GM12878 (cell line): ENCODE data around the gene CLEC16A. TPM values are rescaled to one million over a fixed set of nuclear protein-coding genes. Genes with fewer than 3 reads are reported as not detected.
A peak's percentile ranks its signal among the peaks of the same experiment; 100 is the strongest.

Experiments
- CBFB ChIP-seq: IDR thresholded peaks from 2 replicates; pipeline ENCODE4 v1.6.1; 2016; ENCODE audit warnings: antibody characterized with exemption, low read depth
- CEBPB ChIP-seq, 2 experiments: fragments of 150-350 bp in 1 of 2; IDR thresholded peaks; 2 replicates each; pipeline ENCODE4 v1.6.1; 2012 to 2014; ENCODE audit warnings: low read depth in 2 of 2, low read length in 2 of 2, borderline replicate concordance in 1 of 2, inconsistent platforms in 1 of 2
- E4F1 ChIP-seq: fragments of 450-650 bp; IDR thresholded peaks from 2 replicates; pipeline ENCODE4 v1.6.1; 2018; ENCODE audit warnings: borderline replicate concordance, mild to moderate bottlenecking; ENCODE audit not compliant: partially characterized antibody
- JUNB ChIP-seq: IDR thresholded peaks from 2 replicates; pipeline ENCODE4 v1.6.1; 2016; ENCODE audit warnings: antibody characterized with exemption, mild to moderate bottlenecking
- MEF2A ChIP-seq: IDR thresholded peaks from 2 replicates; pipeline ENCODE4 v1.6.1; 2011; ENCODE audit warnings: low read depth, mild to moderate bottlenecking, low read length, moderate library complexity; ENCODE audit not compliant: insufficient read depth
- MXI1 ChIP-seq: fragments of 150-350 bp; IDR thresholded peaks from 2 replicates; pipeline ENCODE4 v1.6.1; 2011; ENCODE audit warnings: low read depth, mild to moderate bottlenecking, inconsistent platforms, low read length, improper control_type of control experiment
- NBN ChIP-seq: fragments of 450-650 bp; IDR thresholded peaks from 2 replicates; pipeline ENCODE4 v1.6.1; 2016
- NFXL1 ChIP-seq: fragments of 450-650 bp; IDR thresholded peaks from 2 replicates; pipeline ENCODE4 v1.6.1; 2017; ENCODE audit warnings: antibody characterized with exemption, mild to moderate bottlenecking, borderline replicate concordance
- NFYA ChIP-seq: IDR thresholded peaks from 2 replicates; pipeline ENCODE4 v1.6.1; 2011; ENCODE audit warnings: low read depth, mild to moderate bottlenecking, low read length, improper control_type of control experiment, borderline replicate concordance
- POLR2AphosphoS2 ChIP-seq: IDR thresholded peaks from 2 replicates; pipeline ENCODE4 v1.6.1; 2011; ENCODE audit warnings: low read depth, mild to moderate bottlenecking, low read length, improper control_type of control experiment, moderate library complexity
- POLR2AphosphoS5 ChIP-seq: IDR thresholded peaks from 2 replicates; pipeline ENCODE4 v1.6.1; 2011; ENCODE audit warnings: mild to moderate bottlenecking, low read length, inconsistent platforms
- RUNX3 ChIP-seq: IDR thresholded peaks from 2 replicates; pipeline ENCODE4 v1.6.1; 2012; ENCODE audit warnings: low read length, inconsistent platforms
- SIN3A ChIP-seq: IDR thresholded peaks from 2 replicates; pipeline ENCODE4 v1.6.1; 2012; ENCODE audit warnings: low read depth, low read length, improper control_type of control experiment
- SMC3 ChIP-seq: IDR thresholded peaks from 2 replicates; pipeline ENCODE4 v1.6.1; 2011; ENCODE audit warnings: low read length, improper control_type of control experiment, borderline replicate concordance
- TARDBP ChIP-seq: IDR thresholded peaks from 2 replicates; pipeline ENCODE4 v1.6.1; 2016; ENCODE audit warnings: borderline replicate concordance
- ZBED1 ChIP-seq: IDR thresholded peaks from 2 replicates; pipeline ENCODE4 v1.6.1; 2016; ENCODE audit warnings: borderline replicate concordance
- ZBTB33 ChIP-seq: fragments of 450-650 bp; IDR thresholded peaks from 2 replicates; pipeline ENCODE4 v1.6.1; 2017; ENCODE audit warnings: mild to moderate bottlenecking
- ZNF207 ChIP-seq: fragments of 450-650 bp; IDR thresholded peaks from 2 replicates; pipeline ENCODE4 v1.6.1; 2014; ENCODE audit warnings: antibody characterized with exemption, mild to moderate bottlenecking, borderline replicate concordance
- ZNF274 ChIP-seq: IDR thresholded peaks from one replicate; pipeline ENCODE4 v1.8.0; 2011; ENCODE audit not compliant: insufficient read length, insufficient read depth
- ZNF384 ChIP-seq: IDR thresholded peaks from 2 replicates; pipeline ENCODE4 v1.6.1; 2012; ENCODE audit warnings: low read depth, mild to moderate bottlenecking, low read length, improper control_type of control experiment, borderline replicate concordance
- polyA plus RNA-seq, 11 experiments: library from polyadenylated mRNA; depleted of rRNA in 4 of 11; unstranded in 6 of 11; stranded (reverse) in 5 of 11; fragments of >200 nt; fragmentation: Nextera tagmentation in 4 of 11; fragmentation: Illumina TruSeq in 1 of 11; extraction: Ambion mirVana in 4 of 11; extraction: Trizol in 1 of 11; gene quantifications; 1 replicate in 1 of 11; 2 replicates in 10 of 11; pipeline versions ENCODE4 v1.2.1 to v1.2.3, GENCODE V29; 2011 to 2016; ENCODE audit warnings: inconsistent platforms in 2 of 11, missing spikeins in 2 of 11, low read depth in 1 of 11
- total RNA-seq, 4 experiments: library from RNA; depleted of rRNA in 3 of 4; stranded (reverse); fragments of >200 nt in 3 of 4; fragmentation: Illumina TruSeq in 1 of 4; extraction: Trizol in 1 of 4; gene quantifications; 2 replicates each; pipeline versions ENCODE4 v1.2.1 to v1.2.3, GENCODE V29; 2013 to 2021
- TF ChIP-seq, protein P1 (sequence below): IDR thresholded peaks from 2 replicates; pipeline ENCODE4 v1.6.1; 2012; ENCODE audit warnings: low read depth, low read length, improper control_type of control experiment
- TF ChIP-seq, protein P2 (sequence below): IDR thresholded peaks from 2 replicates; pipeline ENCODE4 v1.6.1; 2012; ENCODE audit warnings: mild to moderate bottlenecking, low read depth, low read length

The CLEC16A gene
- total and polyA plus RNA-seq, 10 of the 15 experiments (the other 5 are each of a cell fraction or from before 2014, with no cell fraction given) = 1.5 to 28.8 (median 19.2) TPM

DNA sequence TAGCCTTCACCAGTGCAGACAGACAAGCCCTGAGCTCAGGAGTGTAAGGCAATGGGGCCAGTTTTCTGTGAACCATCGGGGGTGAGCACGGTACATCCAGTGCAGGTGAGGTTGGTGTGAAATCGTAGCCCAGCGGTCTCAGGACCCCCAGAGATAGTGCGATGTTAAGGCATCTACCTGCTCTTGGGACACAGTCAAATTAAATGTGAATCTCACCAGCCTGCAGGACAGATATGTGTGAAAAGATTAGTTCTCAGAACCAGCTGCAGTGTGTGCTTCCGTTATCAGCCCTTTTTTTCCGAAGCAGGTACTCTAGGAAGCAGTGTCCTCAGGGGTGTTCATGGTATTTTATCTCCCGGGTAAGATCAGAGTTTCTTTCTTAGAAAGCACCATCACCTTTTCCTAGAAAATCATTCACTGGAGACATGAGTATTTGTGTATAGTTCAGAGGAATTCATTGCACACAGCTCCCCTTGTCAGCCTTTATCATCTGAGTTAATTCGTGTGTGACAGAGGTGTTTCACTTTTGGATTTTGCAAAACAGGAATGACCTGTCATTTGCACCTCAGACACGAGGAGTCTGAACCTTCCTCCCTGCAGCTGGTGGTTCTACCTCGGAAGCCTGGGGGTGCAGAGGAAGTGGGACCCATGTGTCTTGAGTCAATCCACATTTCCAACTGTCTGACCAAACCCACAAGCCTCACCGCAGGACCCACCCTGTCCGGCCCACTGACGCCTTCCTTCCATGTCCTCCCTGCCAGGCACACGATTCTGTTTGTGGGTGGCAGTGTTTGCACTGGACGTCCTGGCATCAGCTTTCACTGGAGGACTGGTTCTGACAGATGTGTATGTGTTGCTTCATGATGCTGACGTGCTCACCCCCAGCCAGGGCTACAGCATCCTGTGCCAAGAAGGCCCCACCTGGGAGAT is 107.8 kb downstream of the CLEC16A start (continued):
- no peak for TF ChIP-seq CEBPB (IDR thresholded peaks at IDR 0.05; ENCODE audit: borderline replicate concordance in 1 of 2, low read depth in 2 of 2, low read length in 2 of 2)
- no peak for TF ChIP-seq JUNB
- TF ChIP-seq, protein P1, sequence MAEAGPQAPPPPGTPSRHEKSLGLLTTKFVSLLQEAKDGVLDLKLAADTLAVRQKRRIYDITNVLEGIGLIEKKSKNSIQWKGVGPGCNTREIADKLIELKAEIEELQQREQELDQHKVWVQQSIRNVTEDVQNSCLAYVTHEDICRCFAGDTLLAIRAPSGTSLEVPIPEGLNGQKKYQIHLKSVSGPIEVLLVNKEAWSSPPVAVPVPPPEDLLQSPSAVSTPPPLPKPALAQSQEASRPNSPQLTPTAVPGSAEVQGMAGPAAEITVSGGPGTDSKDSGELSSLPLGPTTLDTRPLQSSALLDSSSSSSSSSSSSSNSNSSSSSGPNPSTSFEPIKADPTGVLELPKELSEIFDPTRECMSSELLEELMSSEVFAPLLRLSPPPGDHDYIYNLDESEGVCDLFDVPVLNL = no peak
- no peak for TF ChIP-seq SMC3
- no peak for TF ChIP-seq POLR2AphosphoS5
- no peak for TF ChIP-seq SIN3A
- no peak for TF ChIP-seq ZNF207
- TF ChIP-seq POLR2AphosphoS2 = no peak
- TF ChIP-seq MXI1 = no peak
- TF ChIP-seq NFXL1 = no peak
- TF ChIP-seq MEF2A = no peak
- peak; percentile 86 for TF ChIP-seq CBFB
- no peak for TF ChIP-seq TARDBP
- TF ChIP-seq ZBED1 = no peak
- TF ChIP-seq, protein P2, sequence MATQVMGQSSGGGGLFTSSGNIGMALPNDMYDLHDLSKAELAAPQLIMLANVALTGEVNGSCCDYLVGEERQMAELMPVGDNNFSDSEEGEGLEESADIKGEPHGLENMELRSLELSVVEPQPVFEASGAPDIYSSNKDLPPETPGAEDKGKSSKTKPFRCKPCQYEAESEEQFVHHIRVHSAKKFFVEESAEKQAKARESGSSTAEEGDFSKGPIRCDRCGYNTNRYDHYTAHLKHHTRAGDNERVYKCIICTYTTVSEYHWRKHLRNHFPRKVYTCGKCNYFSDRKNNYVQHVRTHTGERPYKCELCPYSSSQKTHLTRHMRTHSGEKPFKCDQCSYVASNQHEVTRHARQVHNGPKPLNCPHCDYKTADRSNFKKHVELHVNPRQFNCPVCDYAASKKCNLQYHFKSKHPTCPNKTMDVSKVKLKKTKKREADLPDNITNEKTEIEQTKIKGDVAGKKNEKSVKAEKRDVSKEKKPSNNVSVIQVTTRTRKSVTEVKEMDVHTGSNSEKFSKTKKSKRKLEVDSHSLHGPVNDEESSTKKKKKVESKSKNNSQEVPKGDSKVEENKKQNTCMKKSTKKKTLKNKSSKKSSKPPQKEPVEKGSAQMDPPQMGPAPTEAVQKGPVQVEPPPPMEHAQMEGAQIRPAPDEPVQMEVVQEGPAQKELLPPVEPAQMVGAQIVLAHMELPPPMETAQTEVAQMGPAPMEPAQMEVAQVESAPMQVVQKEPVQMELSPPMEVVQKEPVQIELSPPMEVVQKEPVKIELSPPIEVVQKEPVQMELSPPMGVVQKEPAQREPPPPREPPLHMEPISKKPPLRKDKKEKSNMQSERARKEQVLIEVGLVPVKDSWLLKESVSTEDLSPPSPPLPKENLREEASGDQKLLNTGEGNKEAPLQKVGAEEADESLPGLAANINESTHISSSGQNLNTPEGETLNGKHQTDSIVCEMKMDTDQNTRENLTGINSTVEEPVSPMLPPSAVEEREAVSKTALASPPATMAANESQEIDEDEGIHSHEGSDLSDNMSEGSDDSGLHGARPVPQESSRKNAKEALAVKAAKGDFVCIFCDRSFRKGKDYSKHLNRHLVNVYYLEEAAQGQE = no peak
- TF ChIP-seq E4F1 = no peak
- TF ChIP-seq RUNX3 = peak; percentile 96
- TF ChIP-seq NBN = no peak
- TF ChIP-seq ZNF274 = no peak
- TF ChIP-seq NFYA = no peak
- TF ChIP-seq ZNF384 = no peak
- TF ChIP-seq ZBTB33 = no peak
